Glomerular visceral epithelial cell (primary cell): ENCODE data around the gene MARF1.
"Not testable (repeated sequence)": the region's sequence is repeated elsewhere in the genome, so short reads cannot be mapped to it uniquely, and the experiment has no call there.

Experiments used
- DNase-seq: peaks from one replicate; pipeline ENCODE4 v3.0.0-alpha.2; 2016; ENCODE audit errors: extremely low spot score

The MARF1 gene

GRCh38 chr16:15643048-15643945, at the start of gene MARF1:
MARF1 (minus strand) TSS chr16:15643154; CDS start chr16:15639233, 3,921 bp downstream.
- peak; percentile 96 for DNase-seq

- DNase-seq: not testable (repeated sequence)
These were observed 49.6 kb upstream of the MARF1 start for GRCh38 chr16:15692508-15692907.

- no peak for DNase-seq
These were observed 48.1 kb upstream of the MARF1 start for GRCh38 chr16:15691046-15691445.

- DNase-seq: no peak
These were observed 47.3 kb upstream of the MARF1 start for GRCh38 chr16:15690296-15690695.

- no peak for DNase-seq
These were observed 46.3 kb upstream of the MARF1 start for GRCh38 chr16:15689290-15689689.

- DNase-seq: no peak
These were observed 43.3 kb upstream of the MARF1 start for GRCh38 chr16:15686287-15686686.

- peak; percentile 51 for DNase-seq
These were observed 39.2 kb upstream of the MARF1 start for GRCh38 chr16:15682105-15682570.

- no peak for DNase-seq
These were observed 34.5 kb upstream of the MARF1 start for GRCh38 chr16:15677447-15677846.

- DNase-seq: no peak
These were observed 33.6 kb upstream of the MARF1 start for GRCh38 chr16:15676506-15676905.

- no peak for DNase-seq
These were observed 31.6 kb upstream of the MARF1 start for GRCh38 chr16:15674571-15674970.

GRCh38 chr16:15672514-15673167, 29.7 kb upstream of the MARF1 start:
- DNase-seq: peak; percentile 23

- DNase-seq: not testable (repeated sequence)
These were observed 29.2 kb upstream of the MARF1 start for GRCh38 chr16:15672127-15672513.

GRCh38 chr16:15671530-15672117, 28.7 kb upstream of the MARF1 start:
- no peak for DNase-seq

- DNase-seq: no peak
These were observed 24.3 kb upstream of the MARF1 start for GRCh38 chr16:15667091-15667742.

GRCh38 chr16:15665107-15665506, 22.2 kb upstream of the MARF1 start:
- DNase-seq: no peak

GRCh38 chr16:15660203-15660601, 17.2 kb upstream of the MARF1 start:
- no peak for DNase-seq

- no peak for DNase-seq
These were observed 15.6 kb upstream of the MARF1 start for GRCh38 chr16:15658556-15658955.

- no peak for DNase-seq
These were observed 15.2 kb upstream of the MARF1 start for GRCh38 chr16:15658149-15658548.

GRCh38 chr16:15655561-15655960, 12.6 kb upstream of the MARF1 start:
- DNase-seq: not testable (repeated sequence)

- no peak for DNase-seq
These were observed 11.6 kb upstream of the MARF1 start for GRCh38 chr16:15654591-15654990.

- peak; percentile 21 for DNase-seq
These were observed 10.3 kb upstream of the MARF1 start for GRCh38 chr16:15653227-15653626.
